ENCODE results near the gene PTPRU. TPM values are rescaled to one million over a fixed set of nuclear protein-coding genes. Genes with fewer than 3 reads are reported as not detected.

Gene PTPRU
- total RNA-seq, 1 experiment from 2014 or later, result 31.4 TPM

GRCh38 chr1:29208442-29208841, 27.9 kb upstream of the PTPRU start:
- intact Hi-C loops (cut with micrococcal nuclease; ENCODE audit: unreplicated experiment), result loop anchor here (10.0 kb wide), 1 partner anchor 564 kb away; the partner anchor contains the start of genes RNU11 and TAF12
- no peak for TF ChIP-seq EZH2 (IDR thresholded peaks at IDR 0.05; ENCODE audit: low read depth)
- no peak for TF ChIP-seq CTCF (conservative IDR thresholded peaks at IDR 0.05)
- no TSS peak for BruUV-seq (replicated peaks)

GRCh38 chr1:29209173-29209572, 27.1 kb upstream of the PTPRU start:
- no peaks in the 10 kb centered on the region for H4K20me1 ChIP-seq (ENCODE audit: insufficient read depth)
- no peak overlapping the region for H3K4me2 ChIP-seq
- no peaks in the 10 kb centered on the region for H3K27me3 ChIP-seq (ENCODE audit: insufficient read depth, low read depth)
- H2AFZ ChIP-seq, result no peak overlapping the region
- no peak for DNase-seq
- H3K9me2 ChIP-seq (ENCODE audit: insufficient read depth), result no peaks in the 10 kb centered on the region
- no peaks in the 10 kb centered on the region for H3K36me3 ChIP-seq (ENCODE audit: low read depth)
- H3F3A ChIP-seq (ENCODE audit: insufficient read depth, low read depth), result no peaks in the 10 kb centered on the region
- no TSS peak for BruUV-seq (replicated peaks)
- TF ChIP-seq EZH2 (IDR thresholded peaks at IDR 0.05; ENCODE audit: low read depth) (no peak), CTCF (conservative IDR thresholded peaks at IDR 0.05) (no peak)
- ChIA-PET POLR2A (ENCODE audit: unreplicated experiment) (no interaction called here), CTCF (no interaction called here)
- no peaks in the 10 kb centered on the region for H3K79me2 ChIP-seq (ENCODE audit: low read depth)
- no peaks in the 10 kb centered on the region for H3K9me3 ChIP-seq (ENCODE audit: insufficient read depth, low read depth)
- intact Hi-C loops (cut with micrococcal nuclease; ENCODE audit: unreplicated experiment), result loop anchor here (10.0 kb wide), 1 partner anchor 564 kb away; the partner anchor contains the start of genes RNU11 and TAF12
- H3K27ac ChIP-seq, result no peak overlapping the region
- no peaks in the 10 kb centered on the region for H3K4me1 ChIP-seq (replicated peaks; ENCODE audit: insufficient read depth)
- no peak overlapping the region for H3K4me3 ChIP-seq

More at GRCh38 chr1:29208442-29208841, 27.9 kb upstream of the PTPRU start:
- H3K27me3 ChIP-seq (ENCODE audit: insufficient read depth, low read depth), result no peaks in the 10 kb centered on the region
- no peaks in the 10 kb centered on the region for H3K36me3 ChIP-seq (ENCODE audit: low read depth)
- no peak for DNase-seq
- POLR2A ChIA-PET (ENCODE audit: unreplicated experiment), result interaction anchor here (0.5 to 0.6 kb wide), 2 partner anchors 72 to 105 kb away, joined by 3 to 6 read pairs; no protein-coding TSS in a partner anchor
- no peaks in the 10 kb centered on the region for H3K9me2 ChIP-seq (ENCODE audit: insufficient read depth)
- no peaks in the 10 kb centered on the region for H3K9me3 ChIP-seq (ENCODE audit: insufficient read depth, low read depth)
- H3K4me3 ChIP-seq, result no peak overlapping the region
- H3K4me1 ChIP-seq (replicated peaks; ENCODE audit: insufficient read depth), result no peaks in the 10 kb centered on the region
- no peak overlapping the region for H2AFZ ChIP-seq
- no peaks in the 10 kb centered on the region for H4K20me1 ChIP-seq (ENCODE audit: insufficient read depth)
- no peak overlapping the region for H3K27ac ChIP-seq
- CTCF ChIA-PET, result no interaction called here
- no peaks in the 10 kb centered on the region; the same call in 1 of the 2 replicates for H3F3A ChIP-seq (ENCODE audit: insufficient read depth, low read depth)
- no peak overlapping the region for H3K4me2 ChIP-seq
- no peaks in the 10 kb centered on the region for H3K79me2 ChIP-seq (ENCODE audit: low read depth)

- no peaks in the 10 kb centered on the region for H3K9me2 ChIP-seq (ENCODE audit: insufficient read depth)
- TF ChIP-seq EZH2 (IDR thresholded peaks at IDR 0.05; ENCODE audit: low read depth) (no peak), CTCF (conservative IDR thresholded peaks at IDR 0.05) (no peak)
- no peaks in the 10 kb centered on the region for H3K36me3 ChIP-seq (ENCODE audit: low read depth)
- no peak overlapping the region for H3K27ac ChIP-seq
- H4K20me1 ChIP-seq (ENCODE audit: insufficient read depth), result no peaks in the 10 kb centered on the region
- no peaks in the 10 kb centered on the region for H3K9me3 ChIP-seq (ENCODE audit: insufficient read depth, low read depth)
- no peaks in the 10 kb centered on the region for H3K4me1 ChIP-seq (replicated peaks; ENCODE audit: insufficient read depth)
- BruUV-seq (replicated peaks), result no TSS peak
- no peaks in the 10 kb centered on the region for H3F3A ChIP-seq (ENCODE audit: insufficient read depth, low read depth)
- no peak overlapping the region for H3K4me2 ChIP-seq
- ChIA-PET POLR2A (ENCODE audit: unreplicated experiment) (no interaction called here), CTCF (interaction anchor here (0.7 kb wide), 1 partner anchor 373 kb away, joined by 8 read pairs; no protein-coding TSS in a partner anchor)
- intact Hi-C loops (cut with micrococcal nuclease; ENCODE audit: unreplicated experiment), result no loop called here
- no peak overlapping the region for H2AFZ ChIP-seq
- H3K27me3 ChIP-seq (ENCODE audit: insufficient read depth, low read depth), result no peaks in the 10 kb centered on the region
- no peak overlapping the region for H3K4me3 ChIP-seq
- H3K79me2 ChIP-seq (ENCODE audit: low read depth), result no peaks in the 10 kb centered on the region
- DNase-seq, result no peak
Observed at GRCh38 chr1:29210278-29211085, 25.8 kb upstream of the PTPRU start.

Data from PC-9 (cell line).